ENCODE results near the gene KANK3.

KANK3 gene

DNA sequence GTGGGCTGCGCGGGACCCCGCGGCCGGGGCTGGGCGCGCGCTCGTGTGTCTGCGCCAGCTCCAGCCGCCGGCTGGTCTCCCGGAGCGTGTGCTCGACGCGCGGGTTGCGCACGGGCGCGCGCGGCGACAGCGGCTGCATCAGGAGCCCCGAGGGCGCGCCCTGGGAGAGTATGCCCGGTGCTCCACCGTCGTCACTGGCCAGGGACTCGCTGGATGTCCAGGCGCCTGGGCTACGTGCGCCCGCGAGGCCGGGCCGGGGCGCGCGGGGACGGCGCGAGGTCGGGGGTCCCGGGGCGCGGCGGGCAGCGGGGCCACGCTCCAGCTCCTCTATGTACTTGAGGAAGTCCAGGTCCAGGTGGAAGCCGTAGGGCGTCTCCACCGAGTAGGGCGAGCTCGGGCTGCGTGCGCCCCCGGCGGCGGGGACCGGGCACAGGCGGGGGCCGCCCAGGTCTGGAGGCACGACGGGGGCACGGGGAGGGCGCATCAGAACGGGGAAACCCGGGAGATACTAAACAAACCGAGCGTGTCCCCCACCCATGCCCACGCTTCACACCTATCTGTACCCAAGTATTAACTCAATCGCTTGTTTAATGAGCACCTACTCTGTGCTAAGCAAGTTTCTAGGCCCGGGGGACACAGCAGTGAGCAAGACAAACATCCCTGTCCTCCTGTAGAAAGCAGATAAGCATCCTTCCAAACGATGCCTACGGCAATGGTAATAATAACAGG is 7.6 kb downstream of the KANK3 start:
- H3K4me1 ChIP-seq (ENCODE audit: insufficient read depth, low read length, poor library complexity, severe bottlenecking), result no peaks in the 10 kb centered on the region
- H3K36me3 ChIP-seq (ENCODE audit: insufficient read depth, low read length), result no peaks in the 10 kb centered on the region
- H3K4me3 ChIP-seq (ENCODE audit: low read length, poor library complexity, severe bottlenecking), result no peak overlapping the region
- H3K9ac ChIP-seq (ENCODE audit: low read depth, low read length, poor library complexity, severe bottlenecking), result no peak overlapping the region
- no peaks in the 10 kb centered on the region for H3K9me2 ChIP-seq (replicated peaks; ENCODE audit: low read depth, low read length)
- H3F3A ChIP-seq (ENCODE audit: low read depth), result no peaks in the 10 kb centered on the region
- H2AFZ ChIP-seq (ENCODE audit: low read length), result no peak overlapping the region
- H3K9me3 ChIP-seq (ENCODE audit: insufficient read depth, low read depth, low read length), result no peaks in the 10 kb centered on the region
- H3K4me2 ChIP-seq (ENCODE audit: low read depth, low read length, poor library complexity, severe bottlenecking), result no peak overlapping the region
- H4K20me1 ChIP-seq (ENCODE audit: insufficient read depth, low read length, poor library complexity, severe bottlenecking), result no peaks in the 10 kb centered on the region
- no peaks in the 10 kb centered on the region for H3K79me2 ChIP-seq (ENCODE audit: insufficient read depth, low read length)
- H3K27me3 ChIP-seq (ENCODE audit: insufficient read depth, low read length, poor library complexity, severe bottlenecking), result no peaks in the 10 kb centered on the region
- TF ChIP-seq, protein P1, sequence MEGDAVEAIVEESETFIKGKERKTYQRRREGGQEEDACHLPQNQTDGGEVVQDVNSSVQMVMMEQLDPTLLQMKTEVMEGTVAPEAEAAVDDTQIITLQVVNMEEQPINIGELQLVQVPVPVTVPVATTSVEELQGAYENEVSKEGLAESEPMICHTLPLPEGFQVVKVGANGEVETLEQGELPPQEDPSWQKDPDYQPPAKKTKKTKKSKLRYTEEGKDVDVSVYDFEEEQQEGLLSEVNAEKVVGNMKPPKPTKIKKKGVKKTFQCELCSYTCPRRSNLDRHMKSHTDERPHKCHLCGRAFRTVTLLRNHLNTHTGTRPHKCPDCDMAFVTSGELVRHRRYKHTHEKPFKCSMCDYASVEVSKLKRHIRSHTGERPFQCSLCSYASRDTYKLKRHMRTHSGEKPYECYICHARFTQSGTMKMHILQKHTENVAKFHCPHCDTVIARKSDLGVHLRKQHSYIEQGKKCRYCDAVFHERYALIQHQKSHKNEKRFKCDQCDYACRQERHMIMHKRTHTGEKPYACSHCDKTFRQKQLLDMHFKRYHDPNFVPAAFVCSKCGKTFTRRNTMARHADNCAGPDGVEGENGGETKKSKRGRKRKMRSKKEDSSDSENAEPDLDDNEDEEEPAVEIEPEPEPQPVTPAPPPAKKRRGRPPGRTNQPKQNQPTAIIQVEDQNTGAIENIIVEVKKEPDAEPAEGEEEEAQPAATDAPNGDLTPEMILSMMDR (conservative IDR thresholded peaks at IDR 0.05; ENCODE audit: low read length), result no peak
- TF ChIP-seq EZH2phosphoT487 (IDR thresholded peaks at IDR 0.05; ENCODE audit: borderline replicate concordance), result no peak

GRCh38 chr19:8334458-8335342 is 8.4 kb downstream of the KANK3 start:
- Histone ChIP-seq H3K9me3 (ENCODE audit: insufficient read depth, low read depth, low read length) (no peaks in the 10 kb centered on the region), H3K36me3 (ENCODE audit: insufficient read depth, low read length) (no peaks in the 10 kb centered on the region), H3K4me3 (ENCODE audit: low read length, poor library complexity, severe bottlenecking) (no peak overlapping the region), H3K9me2 (replicated peaks; ENCODE audit: low read depth, low read length) (no peaks in the 10 kb centered on the region), H3K79me2 (ENCODE audit: insufficient read depth, low read length) (no peaks in the 10 kb centered on the region), H3K27me3 (ENCODE audit: insufficient read depth, low read length, poor library complexity, severe bottlenecking) (no peaks in the 10 kb centered on the region), H4K20me1 (ENCODE audit: insufficient read depth, low read length, poor library complexity, severe bottlenecking) (no peaks in the 10 kb centered on the region), H3K9ac (ENCODE audit: low read depth, low read length, poor library complexity, severe bottlenecking) (no peak overlapping the region), H3K4me1 (ENCODE audit: insufficient read depth, low read length, poor library complexity, severe bottlenecking) (no peaks in the 10 kb centered on the region), H3K4me2 (ENCODE audit: low read depth, low read length, poor library complexity, severe bottlenecking) (no peak overlapping the region), H2AFZ (ENCODE audit: low read length) (no peak overlapping the region), H3F3A (ENCODE audit: low read depth) (no peaks in the 10 kb centered on the region)
- TF ChIP-seq, protein P1 (conservative IDR thresholded peaks at IDR 0.05; ENCODE audit: low read length), result no peak
- TF ChIP-seq EZH2phosphoT487 (IDR thresholded peaks at IDR 0.05; ENCODE audit: borderline replicate concordance), result no peak

DNA sequence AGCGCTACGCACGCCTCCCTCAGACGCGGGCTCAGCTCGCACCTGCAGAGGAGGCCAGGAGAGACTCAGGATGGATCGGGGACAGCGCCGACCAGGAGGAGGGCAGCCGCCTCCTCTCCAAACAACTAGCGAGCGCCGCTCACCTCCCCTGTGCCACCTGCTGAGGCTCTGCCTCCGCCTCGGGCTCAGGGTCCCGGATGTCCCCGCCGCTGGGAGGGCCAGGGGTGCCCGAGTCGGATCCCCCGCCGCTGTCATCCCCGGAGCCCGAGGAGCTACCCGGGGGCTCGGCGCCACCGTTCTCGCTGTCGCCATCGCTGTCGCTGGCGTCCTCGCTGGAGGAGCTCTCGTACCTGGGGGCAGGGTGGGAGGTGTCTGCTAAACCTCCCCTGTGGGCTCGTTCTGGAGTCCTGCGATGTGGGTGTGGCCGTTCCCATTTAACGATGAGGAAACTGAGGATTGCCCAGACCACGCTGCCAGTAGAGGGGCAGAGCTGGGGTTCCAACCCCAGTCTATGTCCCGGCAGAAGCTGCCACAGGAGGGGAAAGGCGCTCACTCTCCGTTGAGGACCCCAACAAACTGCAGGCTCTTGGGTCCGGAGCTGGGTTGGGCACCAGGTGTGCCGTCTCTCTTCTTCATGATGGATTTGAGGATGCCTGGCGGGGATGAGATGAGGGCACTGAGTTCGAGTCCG is 9.2 kb downstream of the KANK3 start:
- H3K27me3 ChIP-seq (ENCODE audit: insufficient read depth, low read length, poor library complexity, severe bottlenecking), result no peaks in the 10 kb centered on the region
- H3F3A ChIP-seq (ENCODE audit: low read depth), result no peaks in the 10 kb centered on the region
- no peak overlapping the region for H2AFZ ChIP-seq (ENCODE audit: low read length)
- no peaks in the 10 kb centered on the region for H3K79me2 ChIP-seq (ENCODE audit: insufficient read depth, low read length)
- H3K9ac ChIP-seq (ENCODE audit: low read depth, low read length, poor library complexity, severe bottlenecking), result no peak overlapping the region
- H4K20me1 ChIP-seq (ENCODE audit: insufficient read depth, low read length, poor library complexity, severe bottlenecking), result no peaks in the 10 kb centered on the region
- H3K4me2 ChIP-seq (ENCODE audit: low read depth, low read length, poor library complexity, severe bottlenecking), result no peak overlapping the region
- no peaks in the 10 kb centered on the region for H3K9me2 ChIP-seq (replicated peaks; ENCODE audit: low read depth, low read length)
- H3K9me3 ChIP-seq (ENCODE audit: insufficient read depth, low read depth, low read length), result no peaks in the 10 kb centered on the region
- no peaks in the 10 kb centered on the region for H3K36me3 ChIP-seq (ENCODE audit: insufficient read depth, low read length)
- no peak overlapping the region for H3K4me3 ChIP-seq (ENCODE audit: low read length, poor library complexity, severe bottlenecking)
- TF ChIP-seq, protein P1 (conservative IDR thresholded peaks at IDR 0.05; ENCODE audit: low read length), result no peak
- no peak for TF ChIP-seq EZH2phosphoT487 (IDR thresholded peaks at IDR 0.05; ENCODE audit: borderline replicate concordance)
- H3K4me1 ChIP-seq (ENCODE audit: insufficient read depth, low read length, poor library complexity, severe bottlenecking), result no peaks in the 10 kb centered on the region

Data from Loucy (cell line).